Lower leg skin (tissue), 3 donors: Measurements from ENCODE around the gene AHR.

Experiments
- POLR2A ChIP-seq, 2 donors: fragments of 450-650 bp; IDR thresholded peaks; one replicate each; pipeline ENCODE4 v1.6.1; 2016 to 2017; ENCODE audit warnings: antibody characterized with exemption in 2 of 2, mild to moderate bottlenecking in 1 of 2, moderate library complexity in 1 of 2
- TF ChIP-seq, protein P1 (sequence below), 3 donors: fragments of 450-650 bp; IDR thresholded peaks; one replicate each; pipeline ENCODE4 v1.5.1; 2016; ENCODE audit warnings: antibody characterized with exemption in 3 of 3, mild to moderate bottlenecking in 3 of 3, moderate library complexity in 2 of 3

- TF ChIP-seq, protein P1, sequence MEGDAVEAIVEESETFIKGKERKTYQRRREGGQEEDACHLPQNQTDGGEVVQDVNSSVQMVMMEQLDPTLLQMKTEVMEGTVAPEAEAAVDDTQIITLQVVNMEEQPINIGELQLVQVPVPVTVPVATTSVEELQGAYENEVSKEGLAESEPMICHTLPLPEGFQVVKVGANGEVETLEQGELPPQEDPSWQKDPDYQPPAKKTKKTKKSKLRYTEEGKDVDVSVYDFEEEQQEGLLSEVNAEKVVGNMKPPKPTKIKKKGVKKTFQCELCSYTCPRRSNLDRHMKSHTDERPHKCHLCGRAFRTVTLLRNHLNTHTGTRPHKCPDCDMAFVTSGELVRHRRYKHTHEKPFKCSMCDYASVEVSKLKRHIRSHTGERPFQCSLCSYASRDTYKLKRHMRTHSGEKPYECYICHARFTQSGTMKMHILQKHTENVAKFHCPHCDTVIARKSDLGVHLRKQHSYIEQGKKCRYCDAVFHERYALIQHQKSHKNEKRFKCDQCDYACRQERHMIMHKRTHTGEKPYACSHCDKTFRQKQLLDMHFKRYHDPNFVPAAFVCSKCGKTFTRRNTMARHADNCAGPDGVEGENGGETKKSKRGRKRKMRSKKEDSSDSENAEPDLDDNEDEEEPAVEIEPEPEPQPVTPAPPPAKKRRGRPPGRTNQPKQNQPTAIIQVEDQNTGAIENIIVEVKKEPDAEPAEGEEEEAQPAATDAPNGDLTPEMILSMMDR (IDR thresholded peaks at IDR 0.05): no peak
- TF ChIP-seq POLR2A (IDR thresholded peaks at IDR 0.05): no peak
These were observed 23.8 kb upstream of the AHR start for GRCh38 chr7:17274551-17275245.
